Measurements from ENCODE around the gene SLC46A1.
"Not testable (repeated sequence)": the region's sequence is repeated elsewhere in the genome, so short reads cannot be mapped to it uniquely, and the experiment has no call there.

SLC46A1 gene

GRCh38 chr17:28446716-28447395 is 40.8 kb upstream of the SLC46A1 start:
- H4K20me1 ChIP-seq (ENCODE audit: insufficient read depth, low read length, poor library complexity, severe bottlenecking), result no peaks in the 10 kb centered on the region
- H3K4me1 ChIP-seq (ENCODE audit: insufficient read depth, low read length, poor library complexity, severe bottlenecking), result no peaks in the 10 kb centered on the region
- no peaks in the 10 kb centered on the region for H3F3A ChIP-seq (ENCODE audit: low read depth)
- H3K36me3 ChIP-seq (ENCODE audit: insufficient read depth, low read length), result no peaks in the 10 kb centered on the region
- H3K9me3 ChIP-seq (ENCODE audit: insufficient read depth, low read depth, low read length), result no peaks in the 10 kb centered on the region
- H3K79me2 ChIP-seq (ENCODE audit: insufficient read depth, low read length), result no peaks in the 10 kb centered on the region
- H2AFZ ChIP-seq (ENCODE audit: low read length), result no peak overlapping the region
- no peak for TF ChIP-seq EZH2phosphoT487 (IDR thresholded peaks at IDR 0.05; ENCODE audit: borderline replicate concordance)
- TF ChIP-seq, protein P1, sequence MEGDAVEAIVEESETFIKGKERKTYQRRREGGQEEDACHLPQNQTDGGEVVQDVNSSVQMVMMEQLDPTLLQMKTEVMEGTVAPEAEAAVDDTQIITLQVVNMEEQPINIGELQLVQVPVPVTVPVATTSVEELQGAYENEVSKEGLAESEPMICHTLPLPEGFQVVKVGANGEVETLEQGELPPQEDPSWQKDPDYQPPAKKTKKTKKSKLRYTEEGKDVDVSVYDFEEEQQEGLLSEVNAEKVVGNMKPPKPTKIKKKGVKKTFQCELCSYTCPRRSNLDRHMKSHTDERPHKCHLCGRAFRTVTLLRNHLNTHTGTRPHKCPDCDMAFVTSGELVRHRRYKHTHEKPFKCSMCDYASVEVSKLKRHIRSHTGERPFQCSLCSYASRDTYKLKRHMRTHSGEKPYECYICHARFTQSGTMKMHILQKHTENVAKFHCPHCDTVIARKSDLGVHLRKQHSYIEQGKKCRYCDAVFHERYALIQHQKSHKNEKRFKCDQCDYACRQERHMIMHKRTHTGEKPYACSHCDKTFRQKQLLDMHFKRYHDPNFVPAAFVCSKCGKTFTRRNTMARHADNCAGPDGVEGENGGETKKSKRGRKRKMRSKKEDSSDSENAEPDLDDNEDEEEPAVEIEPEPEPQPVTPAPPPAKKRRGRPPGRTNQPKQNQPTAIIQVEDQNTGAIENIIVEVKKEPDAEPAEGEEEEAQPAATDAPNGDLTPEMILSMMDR (conservative IDR thresholded peaks at IDR 0.05; ENCODE audit: low read length), result no peak
- H3K4me2 ChIP-seq (ENCODE audit: low read depth, low read length, poor library complexity, severe bottlenecking), result no peak overlapping the region
- H3K9ac ChIP-seq (ENCODE audit: low read depth, low read length, poor library complexity, severe bottlenecking), result no peak overlapping the region
- H3K4me3 ChIP-seq (ENCODE audit: low read length, poor library complexity, severe bottlenecking), result no peak overlapping the region
- H3K9me2 ChIP-seq (replicated peaks; ENCODE audit: low read depth, low read length), result no peaks in the 10 kb centered on the region
- H3K27me3 ChIP-seq (ENCODE audit: insufficient read depth, low read length, poor library complexity, severe bottlenecking), result no peaks in the 10 kb centered on the region

DNA sequence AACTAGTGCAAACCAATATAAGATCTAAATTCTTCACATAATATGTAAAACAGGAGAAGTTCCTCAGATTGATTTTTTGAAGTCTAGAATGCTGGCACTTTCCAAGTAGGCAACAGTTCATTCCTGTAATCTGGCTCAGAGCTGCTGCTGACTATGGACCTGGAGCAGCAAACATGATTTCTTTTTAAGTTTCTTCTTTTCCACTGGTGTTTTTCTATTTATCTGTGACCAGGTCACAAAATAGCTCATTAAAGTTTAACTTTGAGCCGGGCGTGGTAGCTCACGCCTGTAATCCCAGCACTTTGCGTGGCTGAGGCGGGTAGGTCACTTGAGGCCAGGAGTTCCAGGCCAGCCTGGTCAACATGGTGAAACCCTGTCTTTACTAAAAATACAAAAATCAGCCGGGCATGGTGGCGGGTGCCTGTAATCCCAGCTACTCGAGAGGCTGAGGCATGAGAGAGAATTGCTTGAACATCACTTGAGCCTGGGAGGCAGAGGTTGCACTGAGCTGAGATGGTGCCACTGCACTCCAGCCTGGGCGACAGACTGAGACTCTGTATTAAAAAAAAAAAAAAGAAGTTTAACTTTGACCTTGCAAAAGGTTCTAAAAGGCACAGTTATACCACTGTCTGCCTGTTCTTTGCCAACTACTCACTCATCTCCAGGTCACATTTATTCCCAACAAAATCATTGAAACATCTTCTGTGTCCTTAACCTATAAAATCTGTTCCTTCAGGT is 38.1 kb upstream of the SLC46A1 start:
- Histone ChIP-seq H3F3A (ENCODE audit: low read depth) (no peaks in the 10 kb centered on the region), H3K4me2 (ENCODE audit: low read depth, low read length, poor library complexity, severe bottlenecking) (no peak overlapping the region), H3K27me3 (ENCODE audit: insufficient read depth, low read length, poor library complexity, severe bottlenecking) (no peaks in the 10 kb centered on the region), H3K9me3 (ENCODE audit: insufficient read depth, low read depth, low read length) (no peaks in the 10 kb centered on the region), H3K4me3 (ENCODE audit: low read length, poor library complexity, severe bottlenecking) (no peak overlapping the region), H3K9me2 (replicated peaks; ENCODE audit: low read depth, low read length) (no peaks in the 10 kb centered on the region), H2AFZ (ENCODE audit: low read length) (no peak overlapping the region), H3K4me1 (ENCODE audit: insufficient read depth, low read length, poor library complexity, severe bottlenecking) (no peaks in the 10 kb centered on the region), H3K9ac (ENCODE audit: low read depth, low read length, poor library complexity, severe bottlenecking) (no peak overlapping the region), H4K20me1 (ENCODE audit: insufficient read depth, low read length, poor library complexity, severe bottlenecking) (no peaks in the 10 kb centered on the region), H3K79me2 (ENCODE audit: insufficient read depth, low read length) (no peaks in the 10 kb centered on the region), H3K36me3 (ENCODE audit: insufficient read depth, low read length) (no peaks in the 10 kb centered on the region)
- TF ChIP-seq, protein P1 (conservative IDR thresholded peaks at IDR 0.05; ENCODE audit: low read length), result no peak
- no peak for TF ChIP-seq EZH2phosphoT487 (IDR thresholded peaks at IDR 0.05; ENCODE audit: borderline replicate concordance)

- H3K4me1 ChIP-seq (ENCODE audit: insufficient read depth, low read length, poor library complexity, severe bottlenecking); H3K36me3 ChIP-seq (ENCODE audit: insufficient read depth, low read length); H2AFZ ChIP-seq (ENCODE audit: low read length); H3K4me3 ChIP-seq (ENCODE audit: low read length, poor library complexity, severe bottlenecking); H3K79me2 ChIP-seq (ENCODE audit: insufficient read depth, low read length); H3K9me2 ChIP-seq (replicated peaks; ENCODE audit: low read depth, low read length); H3K9ac ChIP-seq (ENCODE audit: low read depth, low read length, poor library complexity, severe bottlenecking); H3F3A ChIP-seq (ENCODE audit: low read depth); H3K27me3 ChIP-seq (ENCODE audit: insufficient read depth, low read length, poor library complexity, severe bottlenecking); H4K20me1 ChIP-seq (ENCODE audit: insufficient read depth, low read length, poor library complexity, severe bottlenecking); H3K4me2 ChIP-seq (ENCODE audit: low read depth, low read length, poor library complexity, severe bottlenecking); H3K9me3 ChIP-seq (ENCODE audit: insufficient read depth, low read depth, low read length): not testable (repeated sequence)
Observed at GRCh38 chr17:28434326-28434725, 28.3 kb upstream of the SLC46A1 start.
